K562 (cell line): ENCODE results near the gene DNASE1L2. TPM values are rescaled to one million over a fixed set of nuclear protein-coding genes. Genes with fewer than 3 reads are reported as not detected.

Experiments used
- ASH1L ChIP-seq: fragments of 450-650 bp; IDR thresholded peaks from 2 replicates; pipeline ENCODE4 v1.6.1; 2018; ENCODE audit warnings: borderline replicate concordance, mild to moderate bottlenecking, low read depth; ENCODE audit not compliant: partially characterized antibody
- ATF7 ChIP-seq: fragments of 450-650 bp; IDR thresholded peaks from 2 replicates; pipeline ENCODE4 v1.7.1; 2014; ENCODE audit warnings: mild to moderate bottlenecking, moderate library complexity
- BRF2 ChIP-seq: IDR thresholded peaks from 3 replicates; pipeline ENCODE4 v1.6.1; 2011; ENCODE audit warnings: borderline replicate concordance, mild to moderate bottlenecking; ENCODE audit not compliant: insufficient read length, insufficient read depth
- FIP1L1 ChIP-seq: fragments of 200-400 bp; formaldehyde crosslinking; IDR thresholded peaks from 2 replicates; pipeline ENCODE4 v1.6.1; 2018; ENCODE audit warnings: mild to moderate bottlenecking, low read depth, low read length; ENCODE audit not compliant: poor library complexity, severe bottlenecking
- FOXJ2 ChIP-seq: fragments of 200-800 bp; sonication (Bioruptor generic); IDR thresholded peaks from 2 replicates; pipeline ENCODE4 v1.6.1; 2016; ENCODE audit warnings: missing genetic modification characterization, missing compliant biosample characterization
- GATAD2B ChIP-seq: fragments of 450-650 bp; IDR thresholded peaks from 2 replicates; pipeline ENCODE4 v1.6.1; 2017; ENCODE audit warnings: mild to moderate bottlenecking, borderline replicate concordance
- HLTF ChIP-seq: fragments of 450-650 bp; IDR thresholded peaks from 2 replicates; pipeline ENCODE4 v1.6.1; 2016
- KDM2B ChIP-seq: fragments of 250-450 bp; sonication (Bioruptor Pico); IDR thresholded peaks from 2 replicates; pipeline ENCODE4 v1.8.0; 2021; ENCODE audit warnings: mild to moderate bottlenecking, moderate library complexity
- NR2C2 ChIP-seq, 2 experiments: fragments of 200-800 bp in 1 of 2; sonication (Bioruptor generic) in 1 of 2; sonication (generic) in 1 of 2; formaldehyde crosslinking in 1 of 2; IDR thresholded peaks; 2 replicates each; pipeline versions ENCODE4 v1.6.1 to v1.8.0; 2016 to 2022; ENCODE audit warnings: mild to moderate bottlenecking in 1 of 2, missing compliant biosample characterization in 1 of 2, missing genetic modification characterization in 1 of 2, missing genetic modification reagents in 1 of 2
- SMAD4 ChIP-seq: fragments of 250-450 bp; sonication (Bioruptor Pico); conservative IDR thresholded peaks from 2 replicates; pipeline ENCODE4 v1.8.0; 2021; ENCODE audit warnings: inconsistent platforms, mild to moderate bottlenecking, moderate library complexity
- TSHZ1 ChIP-seq: fragments of 250-450 bp; sonication (Bioruptor Pico); IDR thresholded peaks from 2 replicates; pipeline ENCODE4 v1.4.0; 2020; ENCODE audit warnings: mild to moderate bottlenecking, moderate library complexity
- ZNF282 ChIP-seq: sonication (generic); formaldehyde crosslinking; IDR thresholded peaks from 2 replicates; pipeline ENCODE4 v1.8.1; 2023; ENCODE audit warnings: missing genetic modification reagents
- ZNF318 ChIP-seq, 2 experiments: fragments of 450-650 bp; IDR thresholded peaks; 2 replicates each; pipeline ENCODE4 v1.6.1; 2016; ENCODE audit warnings: mild to moderate bottlenecking in 2 of 2, borderline replicate concordance in 1 of 2, low read depth in 1 of 2, moderate library complexity in 1 of 2
- polyA plus RNA-seq, 8 experiments: library from polyadenylated mRNA; depleted of rRNA in 4 of 8; stranded (reverse) in 5 of 8; unstranded in 3 of 8; fragments of >200 nt; fragmentation: Nextera tagmentation in 2 of 8; fragmentation: Illumina TruSeq in 1 of 8; extraction: Ambion mirVana in 2 of 8; extraction: Trizol in 1 of 8; gene quantifications; 2 replicates each; pipeline versions ENCODE4 v1.2.1 to v1.2.3, GENCODE V29; 2011 to 2014; ENCODE audit warnings: inconsistent platforms in 1 of 8, missing spikeins in 1 of 8
- total RNA-seq, 7 experiments: library from RNA; depleted of rRNA in 6 of 7; stranded (reverse); fragments of >200 nt in 6 of 7; fragmentation: Illumina TruSeq in 2 of 7; extraction: Trizol in 2 of 7; gene quantifications; 2 replicates each; pipeline versions ENCODE4 v1.2.1 to v1.2.3, GENCODE V29; 2011 to 2021; ENCODE audit warnings: low replicate concordance in 1 of 7

Gene DNASE1L2
- total and polyA plus RNA-seq, 9 of the 15 experiments (the other 6 are each of a cell fraction or from before 2014, with no cell fraction given), result 0.08 to 2.7 (median 1.7) TPM; not detected in 1

- TF ChIP-seq ZNF318 (IDR thresholded peaks at IDR 0.05; ENCODE audit: borderline replicate concordance in 1 of 2, low read depth in 1 of 2) (peak in 1 of 2 experiments; percentile 98; a peak in 2 of 4 replicates), HLTF (peak; percentile 87; the same call in 1 of the 2 replicates), TSHZ1 (CRISPR knock-in tag) (no peak), ASH1L (no peak), SMAD4 (CRISPR knock-in tag) (peak; percentile 88), GATAD2B (no peak), FOXJ2 (tag) (no peak), FIP1L1 (peak; percentile 65), NR2C2 (CRISPR knock-in tag; IDR thresholded peaks at IDR 0.05) (peak; percentile 92), NR2C2 (tag; IDR thresholded peaks at IDR 0.05) (peak; percentile 99), BRF2 (no peak), ATF7 (peak; percentile 98), ZNF282 (CRISPR knock-in tag) (no peak), KDM2B (no peak; the same call in 1 of the 2 replicates)
Measured at GRCh38 chr16:2267913-2268666, 31.8 kb downstream of the DNASE1L2 start, which contains the start of gene RNPS1 (continued).
